22Rv1 (cell line): ENCODE data around the gene GCNT2.
"Not testable (repeated sequence)": the region's sequence is repeated elsewhere in the genome, so short reads cannot be mapped to it uniquely, and the experiment has no call there.

ENCODE experiments used
- H3K27ac ChIP-seq: fragments of 450-650 bp; 2 replicates; pipeline ENCODE4 v1.5.1; 2017
- ZFX ChIP-seq: fragments of 450-650 bp; IDR thresholded peaks from 2 replicates; pipeline ENCODE4 v1.6.1; 2017; ENCODE audit warnings: antibody characterized with exemption, borderline replicate concordance
- TF ChIP-seq, protein P1 (sequence below): fragments of 450-650 bp; IDR thresholded peaks from 2 replicates; pipeline ENCODE4 v1.5.1; 2017; ENCODE audit warnings: mild to moderate bottlenecking

GCNT2 gene

GRCh38 chr6:10603219-10603618 is 82.1 kb downstream of the GCNT2 start:
- H3K27ac ChIP-seq = no peak overlapping the region
- TF ChIP-seq ZFX = no peak
- TF ChIP-seq, protein P1, sequence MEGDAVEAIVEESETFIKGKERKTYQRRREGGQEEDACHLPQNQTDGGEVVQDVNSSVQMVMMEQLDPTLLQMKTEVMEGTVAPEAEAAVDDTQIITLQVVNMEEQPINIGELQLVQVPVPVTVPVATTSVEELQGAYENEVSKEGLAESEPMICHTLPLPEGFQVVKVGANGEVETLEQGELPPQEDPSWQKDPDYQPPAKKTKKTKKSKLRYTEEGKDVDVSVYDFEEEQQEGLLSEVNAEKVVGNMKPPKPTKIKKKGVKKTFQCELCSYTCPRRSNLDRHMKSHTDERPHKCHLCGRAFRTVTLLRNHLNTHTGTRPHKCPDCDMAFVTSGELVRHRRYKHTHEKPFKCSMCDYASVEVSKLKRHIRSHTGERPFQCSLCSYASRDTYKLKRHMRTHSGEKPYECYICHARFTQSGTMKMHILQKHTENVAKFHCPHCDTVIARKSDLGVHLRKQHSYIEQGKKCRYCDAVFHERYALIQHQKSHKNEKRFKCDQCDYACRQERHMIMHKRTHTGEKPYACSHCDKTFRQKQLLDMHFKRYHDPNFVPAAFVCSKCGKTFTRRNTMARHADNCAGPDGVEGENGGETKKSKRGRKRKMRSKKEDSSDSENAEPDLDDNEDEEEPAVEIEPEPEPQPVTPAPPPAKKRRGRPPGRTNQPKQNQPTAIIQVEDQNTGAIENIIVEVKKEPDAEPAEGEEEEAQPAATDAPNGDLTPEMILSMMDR = no peak

GRCh38 chr6:10609038-10609437 is 87.9 kb downstream of the GCNT2 start:
- TF ChIP-seq, protein P1 = no peak
- no peak for TF ChIP-seq ZFX
- no peak overlapping the region for H3K27ac ChIP-seq

GRCh38 chr6:10610289-10610688 is 89.1 kb downstream of the GCNT2 start:
- TF ChIP-seq ZFX = no peak
- TF ChIP-seq, protein P1 = no peak
- no peak overlapping the region for H3K27ac ChIP-seq

DNA sequence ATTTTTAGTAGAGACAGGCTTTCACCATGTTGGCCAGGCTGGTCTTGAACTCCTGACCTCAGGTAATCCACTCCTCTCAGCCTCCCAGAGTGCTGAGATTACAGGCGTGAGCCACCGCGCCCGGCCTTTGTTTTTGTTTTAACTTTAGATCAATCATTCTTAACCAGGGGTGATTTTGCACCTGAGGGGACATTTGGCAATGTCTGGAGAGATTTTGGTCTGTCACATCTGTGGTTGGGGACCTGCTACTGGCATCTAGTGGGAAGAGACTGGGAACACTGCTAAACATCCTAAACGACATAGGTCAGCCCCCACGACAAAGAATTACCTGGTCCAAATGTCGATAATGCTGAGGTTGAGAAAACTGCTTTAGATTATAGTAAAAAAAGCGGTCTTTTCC is 91.0 kb downstream of the GCNT2 start:
- no peak for TF ChIP-seq ZFX
- TF ChIP-seq, protein P1 = no peak
- peak overlapping the region; percentile 33 for H3K27ac ChIP-seq

DNA sequence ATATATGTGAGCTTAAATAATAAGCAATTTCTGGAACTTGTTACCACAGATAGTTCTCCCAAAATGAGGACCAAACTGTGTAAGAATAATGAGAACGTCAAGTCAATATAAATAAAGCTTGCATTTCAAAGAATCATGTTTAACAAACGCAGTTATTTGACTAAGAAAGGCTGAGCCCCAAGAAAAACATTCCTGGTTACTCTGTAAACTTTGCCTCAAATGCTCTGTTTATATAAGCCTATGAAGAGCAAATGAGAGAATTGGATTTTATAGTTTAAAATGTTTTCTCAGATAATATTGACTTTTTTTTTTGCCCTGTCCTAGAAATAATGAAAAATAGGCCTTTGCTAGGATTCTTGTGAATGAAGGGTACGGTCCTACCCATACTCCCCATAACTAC is 91.9 kb downstream of the GCNT2 start:
- peak overlapping the region; percentile 33 for H3K27ac ChIP-seq
- TF ChIP-seq ZFX = no peak
- TF ChIP-seq, protein P1 = no peak

- H3K27ac ChIP-seq = peak overlapping the region; percentile 33; the same call in 1 of the 2 replicates
- TF ChIP-seq, protein P1 = no peak
- TF ChIP-seq ZFX = no peak
Observed at GRCh38 chr6:10613723-10614122, 92.6 kb downstream of the GCNT2 start.

GRCh38 chr6:10615675-10616074 is 94.5 kb downstream of the GCNT2 start:
- TF ChIP-seq, protein P1 = no peak
- H3K27ac ChIP-seq = no peak overlapping the region

- H3K27ac ChIP-seq = not testable (repeated sequence)
Observed at GRCh38 chr6:10616266-10616665, 95.1 kb downstream of the GCNT2 start.
